Astrocyte (in vitro differentiated cells and primary cell): ENCODE measurements around the gene SYT14. TPM values are rescaled to one million over a fixed set of nuclear protein-coding genes. Genes with fewer than 3 reads are reported as not detected.

Experiments used
- DNase-seq: peaks from one replicate; pipeline ENCODE4 v3.0.0-alpha.2; 2010; ENCODE audit warnings: low read depth
- FAIRE-seq: peaks from 2 replicates; lab custom pipeline; 2011; peaks lifted over from hg19 to GRCh38; lab: Jason Lieb, UNC
- H2AFZ ChIP-seq: 2 replicates; pipeline ENCODE4 v1.6.0; 2012; ENCODE audit warnings: low read depth, low read length, inconsistent platforms
- H3K27ac ChIP-seq: 2 replicates; pipeline ENCODE4 v1.5.1; 2011; ENCODE audit warnings: low read depth, low read length, inconsistent platforms
- H3K27me3 ChIP-seq: 2 replicates; pipeline ENCODE4 v1.6.0; 2011; ENCODE audit warnings: low read length, inconsistent platforms; ENCODE audit not compliant: insufficient read depth
- H3K36me3 ChIP-seq: 2 replicates; pipeline ENCODE4 v1.5.1; 2011; ENCODE audit warnings: low read length, inconsistent platforms; ENCODE audit not compliant: insufficient read depth
- H3K4me1 ChIP-seq: 2 replicates; pipeline ENCODE4 v1.5.1; 2011; ENCODE audit warnings: low read length, inconsistent platforms; ENCODE audit not compliant: insufficient read depth
- H3K4me2 ChIP-seq: 2 replicates; pipeline ENCODE4 v1.6.0; 2012; ENCODE audit warnings: low read length, inconsistent platforms
- H3K4me3 ChIP-seq: 2 replicates; pipeline ENCODE4 v1.5.1; 2011; ENCODE audit warnings: low read depth, mild to moderate bottlenecking, low read length, inconsistent platforms; ENCODE audit not compliant: insufficient read depth
- H3K79me2 ChIP-seq: 2 replicates; pipeline ENCODE4 v1.6.0; 2012; ENCODE audit warnings: mild to moderate bottlenecking, low read length, inconsistent platforms; ENCODE audit not compliant: insufficient read depth
- H3K9ac ChIP-seq: 2 replicates; pipeline ENCODE4 v1.6.0; 2012; ENCODE audit warnings: mild to moderate bottlenecking, low read length, inconsistent platforms
- H3K9me3 ChIP-seq: 2 replicates; pipeline ENCODE4 v1.5.1; 2012; ENCODE audit warnings: low read depth, mild to moderate bottlenecking, low read length, inconsistent platforms; ENCODE audit not compliant: insufficient read depth
- H4K20me1 ChIP-seq: 2 replicates; pipeline ENCODE4 v1.6.0; 2012; ENCODE audit warnings: low read length, inconsistent platforms; ENCODE audit not compliant: insufficient read depth
- H3K27ac Mint-ChIP-seq: one replicate; pipeline ENCODE4 v1.8.0; 2021; ENCODE audit warnings: mild to moderate bottlenecking, mixed read lengths; ENCODE audit not compliant: unreplicated experiment
- H3K27me3 Mint-ChIP-seq: one replicate; pipeline ENCODE4 v1.8.0; 2021; ENCODE audit warnings: low read depth, mixed read lengths; ENCODE audit not compliant: unreplicated experiment
- H3K36me3 Mint-ChIP-seq: one replicate; pipeline ENCODE4 v1.8.0; 2021; ENCODE audit warnings: low read depth, mixed read lengths; ENCODE audit not compliant: unreplicated experiment
- H3K4me1 Mint-ChIP-seq: one replicate; pipeline ENCODE4 v1.8.0; 2021; ENCODE audit warnings: low read depth, mixed read lengths; ENCODE audit not compliant: unreplicated experiment
- H3K4me3 Mint-ChIP-seq: one replicate; pipeline ENCODE4 v1.8.0; 2021; ENCODE audit warnings: mild to moderate bottlenecking, moderate library complexity, mixed read lengths; ENCODE audit not compliant: unreplicated experiment
- H3K9me3 Mint-ChIP-seq: one replicate; pipeline ENCODE4 v1.8.0; 2021; ENCODE audit warnings: mild to moderate bottlenecking, mixed read lengths; ENCODE audit not compliant: unreplicated experiment
- EZH2 ChIP-seq: IDR thresholded peaks from 2 replicates; pipeline ENCODE4 v1.6.1; 2012; ENCODE audit warnings: mild to moderate bottlenecking, low read length, inconsistent platforms; ENCODE audit not compliant: insufficient read depth
- total RNA-seq: library from RNA; stranded (reverse); gene quantifications from 2 replicates; pipeline ENCODE4 v1.2.1, GENCODE V29; 2021
- TF ChIP-seq, protein P1 (sequence below): IDR thresholded peaks from 2 replicates; pipeline ENCODE4 v1.5.1; 2011; ENCODE audit warnings: low read depth, mild to moderate bottlenecking, inconsistent platforms, low read length, moderate library complexity; ENCODE audit not compliant: insufficient read depth

The SYT14 gene
- total RNA-seq, 1 donor from 2014 or later = 6.1 TPM

DNA sequence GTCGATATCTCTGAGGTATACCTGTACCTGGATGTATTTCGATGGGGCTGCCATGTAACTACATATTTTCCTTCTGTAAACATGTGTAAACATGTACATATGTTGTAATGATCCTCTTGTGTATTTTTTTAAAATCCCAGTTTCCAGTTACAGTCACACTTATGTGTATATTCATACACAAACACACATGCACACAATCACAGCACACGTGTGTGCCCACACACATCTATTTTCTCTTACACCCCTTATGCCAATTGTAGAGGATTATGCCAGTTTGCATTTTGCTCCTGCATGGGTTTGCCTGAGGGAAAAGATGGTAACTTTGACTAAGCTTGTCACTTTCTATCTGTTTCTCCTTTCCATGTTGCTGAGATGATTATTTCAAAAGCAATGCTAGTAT, 10.1 kb downstream of the SYT14 start:
- TF ChIP-seq, protein P1, sequence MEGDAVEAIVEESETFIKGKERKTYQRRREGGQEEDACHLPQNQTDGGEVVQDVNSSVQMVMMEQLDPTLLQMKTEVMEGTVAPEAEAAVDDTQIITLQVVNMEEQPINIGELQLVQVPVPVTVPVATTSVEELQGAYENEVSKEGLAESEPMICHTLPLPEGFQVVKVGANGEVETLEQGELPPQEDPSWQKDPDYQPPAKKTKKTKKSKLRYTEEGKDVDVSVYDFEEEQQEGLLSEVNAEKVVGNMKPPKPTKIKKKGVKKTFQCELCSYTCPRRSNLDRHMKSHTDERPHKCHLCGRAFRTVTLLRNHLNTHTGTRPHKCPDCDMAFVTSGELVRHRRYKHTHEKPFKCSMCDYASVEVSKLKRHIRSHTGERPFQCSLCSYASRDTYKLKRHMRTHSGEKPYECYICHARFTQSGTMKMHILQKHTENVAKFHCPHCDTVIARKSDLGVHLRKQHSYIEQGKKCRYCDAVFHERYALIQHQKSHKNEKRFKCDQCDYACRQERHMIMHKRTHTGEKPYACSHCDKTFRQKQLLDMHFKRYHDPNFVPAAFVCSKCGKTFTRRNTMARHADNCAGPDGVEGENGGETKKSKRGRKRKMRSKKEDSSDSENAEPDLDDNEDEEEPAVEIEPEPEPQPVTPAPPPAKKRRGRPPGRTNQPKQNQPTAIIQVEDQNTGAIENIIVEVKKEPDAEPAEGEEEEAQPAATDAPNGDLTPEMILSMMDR = no peak
- TF ChIP-seq EZH2 = no peak
- H3K36me3 ChIP-seq = no peaks in the 10 kb centered on the region
- H3K9me3 ChIP-seq = no peaks in the 10 kb centered on the region
- H3K79me2 ChIP-seq = peaks cover 2% of the 10 kb centered on the region
- no peaks in the 10 kb centered on the region for H3K36me3 Mint-ChIP-seq
- DNase-seq (no peak), FAIRE-seq (no peak)
- no peaks in the 10 kb centered on the region for H3K4me1 ChIP-seq
- no peak overlapping the region for H3K9ac ChIP-seq
- no peak overlapping the region for H3K27ac ChIP-seq
- no peak overlapping the region for H3K4me3 ChIP-seq
- no peak overlapping the region for H3K4me3 Mint-ChIP-seq
- no peaks in the 10 kb centered on the region for H3K4me1 Mint-ChIP-seq
- H3K27me3 Mint-ChIP-seq = no peaks in the 10 kb centered on the region
- H3K9me3 Mint-ChIP-seq = no peaks in the 10 kb centered on the region
- H3K27me3 ChIP-seq = no peaks in the 10 kb centered on the region
- H3K4me2 ChIP-seq = no peak overlapping the region
- H2AFZ ChIP-seq = no peak overlapping the region
- no peak overlapping the region for H3K27ac Mint-ChIP-seq
- no peaks in the 10 kb centered on the region for H4K20me1 ChIP-seq

DNA sequence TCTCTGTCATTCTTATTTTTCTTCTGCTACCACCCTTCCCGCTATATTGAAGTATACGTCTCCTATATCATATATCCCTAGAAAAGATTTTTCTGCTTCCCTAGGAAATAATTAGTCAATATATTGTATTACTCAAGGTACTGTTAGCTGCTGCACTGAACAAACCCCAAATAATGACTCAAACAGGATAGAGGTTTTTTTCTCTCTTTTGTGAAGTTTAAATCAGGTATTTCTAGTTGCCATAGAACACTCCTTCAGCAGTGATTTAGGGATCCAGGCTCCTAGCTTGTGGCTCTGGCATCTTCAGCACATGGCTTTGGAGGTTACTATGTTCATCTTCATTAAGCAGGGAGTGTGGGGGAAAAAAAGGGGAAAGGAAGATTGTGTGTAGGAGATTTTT, 18.1 kb downstream of the SYT14 start:
- no peaks in the 10 kb centered on the region for H3K4me1 Mint-ChIP-seq
- no peak for FAIRE-seq
- H3K27ac Mint-ChIP-seq = no peak overlapping the region
- H4K20me1 ChIP-seq = no peaks in the 10 kb centered on the region
- no peaks in the 10 kb centered on the region for H3K36me3 ChIP-seq
- TF ChIP-seq, protein P1 = no peak
- no peak for TF ChIP-seq EZH2
- no peaks in the 10 kb centered on the region for H3K27me3 Mint-ChIP-seq
- H3K27me3 ChIP-seq = no peaks in the 10 kb centered on the region
- no peak overlapping the region for H3K4me3 ChIP-seq
- H3K79me2 ChIP-seq = no peaks in the 10 kb centered on the region
- no peaks in the 10 kb centered on the region for H3K36me3 Mint-ChIP-seq
- no peak overlapping the region for H3K9ac ChIP-seq
- H3K4me1 ChIP-seq = no peaks in the 10 kb centered on the region
- no peaks in the 10 kb centered on the region for H3K9me3 Mint-ChIP-seq
- H2AFZ ChIP-seq = no peak overlapping the region
- H3K4me2 ChIP-seq = no peak overlapping the region
- H3K4me3 Mint-ChIP-seq = no peak overlapping the region
- H3K9me3 ChIP-seq = no peaks in the 10 kb centered on the region
- no peak overlapping the region for H3K27ac ChIP-seq
- DNase-seq = no peak

DNA sequence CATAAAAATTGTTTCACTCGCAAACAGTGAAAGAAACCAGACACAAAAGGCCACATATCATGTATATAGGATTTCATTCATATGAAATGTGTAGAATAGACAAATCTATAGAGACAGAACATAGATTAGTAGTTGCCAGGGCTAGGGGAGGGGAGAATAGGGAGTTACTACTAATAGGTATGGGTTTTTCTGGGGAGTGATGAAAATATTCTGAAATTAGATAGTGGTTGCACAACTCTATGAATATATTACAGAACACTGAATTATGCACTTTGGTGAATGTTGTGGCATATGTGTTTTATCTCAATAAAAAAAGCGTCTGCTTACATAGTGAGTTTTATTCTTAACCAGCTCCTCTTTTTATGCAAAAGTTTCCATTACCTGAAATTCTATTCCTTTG, 21.6 kb downstream of the SYT14 start:
- Mint-ChIP-seq H3K27me3 (no peaks in the 10 kb centered on the region), H3K4me3 (no peak overlapping the region), H3K9me3 (no peaks in the 10 kb centered on the region), H3K4me1 (no peaks in the 10 kb centered on the region), H3K27ac (no peak overlapping the region), H3K36me3 (peaks cover 2% of the 10 kb centered on the region)
- H3K27ac ChIP-seq = no peak overlapping the region
- H3K36me3 ChIP-seq = no peaks in the 10 kb centered on the region
- H2AFZ ChIP-seq = no peak overlapping the region
- H3K9ac ChIP-seq = no peak overlapping the region
- TF ChIP-seq, protein P1 = no peak
- no peak for TF ChIP-seq EZH2
- no peaks in the 10 kb centered on the region for H3K9me3 ChIP-seq
- H3K4me3 ChIP-seq = no peak overlapping the region
- H3K79me2 ChIP-seq = no peaks in the 10 kb centered on the region
- no peaks in the 10 kb centered on the region for H4K20me1 ChIP-seq
- no peaks in the 10 kb centered on the region for H3K4me1 ChIP-seq
- DNase-seq = no peak
- no peak overlapping the region for H3K4me2 ChIP-seq
- no peak for FAIRE-seq
- no peaks in the 10 kb centered on the region for H3K27me3 ChIP-seq
